GM12801 (cell line): ENCODE measurements around the gene KLRB1.

Experiments used
- CTCF ChIP-seq: IDR thresholded peaks from one replicate; pipeline ENCODE4 v1.5.1; 2011; ENCODE audit warnings: control low read depth; ENCODE audit not compliant: insufficient read length; ENCODE audit errors: extremely low read depth

KLRB1 gene

DNA sequence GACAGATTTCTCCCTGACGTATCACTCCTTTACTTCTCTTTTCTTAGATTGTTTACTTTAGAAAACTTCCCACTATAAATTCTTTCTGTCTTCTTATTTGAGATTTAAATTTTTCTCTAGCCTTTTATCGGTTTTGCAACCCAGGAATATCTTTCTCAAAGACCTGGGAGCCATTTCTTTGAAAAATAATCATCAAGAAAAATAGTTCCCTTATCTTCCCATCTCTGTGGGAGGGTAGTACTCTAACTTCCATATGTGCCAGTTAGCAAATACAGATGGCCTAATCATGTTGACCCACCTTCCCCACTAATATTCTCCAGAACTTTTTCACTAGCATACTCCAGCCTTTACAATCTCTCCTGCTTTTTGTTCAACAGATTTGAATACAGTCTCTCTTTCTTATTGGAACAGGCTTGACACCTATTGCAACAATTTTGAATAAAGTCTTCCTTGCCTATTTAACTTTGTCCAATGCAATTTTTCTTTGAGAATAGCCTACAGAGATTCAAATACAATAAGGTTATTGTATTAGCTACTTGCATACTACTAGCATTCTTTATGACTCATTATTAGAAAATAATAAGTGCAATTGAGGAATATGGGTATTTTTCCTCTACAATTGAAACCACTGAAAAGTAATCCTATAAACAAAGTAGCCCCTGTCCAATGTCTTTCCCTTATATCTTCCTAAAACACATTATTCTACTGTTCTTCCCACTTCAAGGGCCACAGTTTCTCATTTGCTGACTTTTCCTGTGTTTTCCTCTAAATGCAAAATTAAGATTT is 27.4 kb upstream of the KLRB1 start:
- TF ChIP-seq CTCF = no peak

DNA sequence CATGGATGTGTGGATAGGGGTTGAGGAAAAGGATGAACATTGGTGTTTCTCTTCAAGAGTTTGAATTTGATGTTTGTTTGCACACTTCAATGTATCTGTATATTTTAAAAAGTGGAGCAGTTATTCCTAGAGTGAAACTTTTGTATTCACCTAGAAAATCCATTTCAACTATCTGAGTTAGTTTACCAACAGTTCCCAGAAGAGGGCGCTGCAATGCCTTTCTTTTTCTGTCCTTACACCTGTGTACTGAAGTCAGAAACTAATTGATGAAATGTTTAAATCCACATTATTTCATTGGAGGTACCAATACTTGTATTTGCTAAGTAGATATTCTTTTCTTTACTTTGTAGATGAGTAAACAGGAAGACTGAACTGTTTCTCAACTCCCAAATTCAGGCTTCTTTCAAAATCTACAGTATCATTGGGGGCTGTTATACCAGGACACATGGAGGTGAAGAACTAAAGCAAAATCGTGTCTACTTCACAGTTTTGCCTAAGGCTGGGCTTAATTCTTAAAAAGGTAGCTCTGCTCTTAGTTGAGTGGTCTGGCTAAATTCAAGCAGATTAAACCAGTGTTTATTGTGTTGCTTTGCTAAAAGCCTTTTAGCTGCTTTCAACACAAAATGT is 26.6 kb upstream of the KLRB1 start:
- TF ChIP-seq CTCF = no peak

GRCh38 chr12:9632766-9633165 is 25.1 kb upstream of the KLRB1 start:
- TF ChIP-seq CTCF = no peak

GRCh38 chr12:9626821-9627220 is 19.1 kb upstream of the KLRB1 start:
- TF ChIP-seq CTCF = no peak

DNA sequence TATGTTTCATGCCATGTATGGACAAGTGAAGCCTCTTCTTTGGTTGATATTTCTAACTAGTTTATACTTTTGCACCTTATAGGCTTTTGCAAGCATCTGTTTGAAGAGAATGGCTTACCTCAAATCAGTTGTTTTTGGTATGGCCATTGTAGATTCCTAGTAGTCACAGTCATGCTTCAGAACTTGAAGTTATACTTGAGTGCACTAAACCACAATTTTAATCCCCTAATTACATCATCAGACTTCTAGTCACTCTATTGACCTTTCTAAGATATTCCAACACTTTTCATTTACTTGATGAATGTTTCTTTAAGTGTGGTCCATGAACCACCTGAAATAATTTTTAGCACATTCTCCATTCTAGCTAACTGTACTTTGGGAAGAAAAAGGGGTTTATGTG is 18.6 kb upstream of the KLRB1 start:
- TF ChIP-seq CTCF = no peak

DNA sequence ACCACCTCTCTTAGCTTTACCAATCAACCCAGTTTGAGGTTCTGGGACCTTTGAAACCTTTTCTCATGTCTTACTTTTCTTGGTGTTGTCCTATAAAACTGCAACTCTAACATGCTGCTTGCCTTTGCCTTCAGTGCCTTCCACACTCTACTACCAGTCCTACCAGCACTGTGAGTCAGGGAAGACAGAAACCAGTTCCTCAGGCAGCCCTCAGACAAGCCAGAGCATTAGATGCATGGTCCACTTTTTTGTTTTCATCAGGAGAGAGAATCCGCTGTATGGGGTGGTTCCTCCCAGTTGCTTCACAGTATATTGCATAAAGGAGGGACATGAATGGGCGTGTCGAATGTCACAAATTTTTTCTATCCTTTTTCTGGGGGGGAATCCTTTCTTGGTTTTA is 17.3 kb upstream of the KLRB1 start:
- TF ChIP-seq CTCF = no peak

DNA sequence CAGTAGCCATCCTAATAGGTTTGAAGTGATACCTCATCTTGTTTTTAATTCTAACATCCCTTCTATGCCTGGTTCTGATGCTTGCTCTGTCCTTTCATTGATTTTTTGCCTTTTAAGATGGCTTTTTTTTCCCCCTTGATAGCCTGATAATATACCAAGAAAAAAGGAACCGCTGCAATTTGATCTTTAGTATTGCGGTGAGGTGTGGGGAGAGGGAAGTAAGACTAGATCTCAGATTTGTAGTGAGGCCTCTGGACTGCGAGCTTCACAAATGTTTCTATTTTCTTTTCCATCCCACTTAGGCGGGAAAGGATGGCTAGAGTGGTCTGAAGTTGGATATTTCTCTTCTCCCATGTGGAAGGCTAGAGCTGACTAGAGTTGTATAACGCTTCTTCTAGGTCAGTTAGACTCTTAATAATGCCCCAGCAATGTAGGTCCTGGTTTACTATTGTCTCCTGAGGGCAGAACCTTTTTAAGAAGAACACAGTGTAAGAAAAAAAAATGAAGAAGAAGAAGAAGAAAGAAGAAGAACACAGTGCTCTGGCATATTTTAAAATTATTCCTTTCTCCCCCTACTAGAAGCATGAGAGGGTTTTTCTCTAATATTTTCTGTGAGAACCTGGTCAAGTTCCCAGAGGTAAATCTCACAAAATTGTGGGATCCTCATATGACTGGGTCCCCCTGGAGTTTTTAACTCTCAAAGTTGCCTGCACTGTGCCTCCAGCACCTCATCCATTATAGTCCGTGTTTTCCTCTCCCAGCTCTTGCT is 11.9 kb upstream of the KLRB1 start:
- no peak for TF ChIP-seq CTCF
